Activated naive CD8-positive, alpha-beta T cell treated with anti-CD3 and anti-CD28 coated beads, Interleukin-2, amount 50 U/mL, for 24 hours (primary cell): Measurements from ENCODE around the gene ELMOD3.
"Not testable (repeated sequence)": the region's sequence is repeated elsewhere in the genome, so short reads cannot be mapped to it uniquely, and the experiment has no call there.

ENCODE experiments used
- ATAC-seq: fragments of 150-1000 bp; cut with Tn5 transposase; one replicate; pipeline ENCODE4 v1.10.0; 2021
- DNase-seq: peaks from one replicate; pipeline ENCODE4 v3.0.0; 2021
- H3K27ac Mint-ChIP-seq: one replicate; pipeline ENCODE4 v1.8.0; 2021; ENCODE audit warnings: mild to moderate bottlenecking, mixed read lengths
- H3K27me3 Mint-ChIP-seq: one replicate; pipeline ENCODE4 v1.8.0; 2021; ENCODE audit warnings: mixed read lengths
- H3K36me3 Mint-ChIP-seq: one replicate; pipeline ENCODE4 v1.8.0; 2021; ENCODE audit warnings: low read depth, mixed read lengths
- H3K4me1 Mint-ChIP-seq: one replicate; pipeline ENCODE4 v1.8.0; 2021; ENCODE audit warnings: mixed read lengths
- H3K4me3 Mint-ChIP-seq: one replicate; pipeline ENCODE4 v1.8.0; 2021; ENCODE audit warnings: mild to moderate bottlenecking, moderate library complexity, mixed read lengths
- H3K9me3 Mint-ChIP-seq: one replicate; pipeline ENCODE4 v1.8.0; 2021; ENCODE audit warnings: mixed read lengths

Gene ELMOD3

GRCh38 chr2:85377083-85377482 is 22.5 kb downstream of the ELMOD3 start:
- H3K4me3 Mint-ChIP-seq, result no peak overlapping the region
- peaks cover 45% of the 10 kb centered on the region for H3K36me3 Mint-ChIP-seq
- H3K9me3 Mint-ChIP-seq, result no peaks in the 10 kb centered on the region
- H3K27me3 Mint-ChIP-seq, result no peaks in the 10 kb centered on the region
- no peak for DNase-seq
- H3K4me1 Mint-ChIP-seq, result no peaks in the 10 kb centered on the region
- ATAC-seq, result no peak
- H3K27ac Mint-ChIP-seq, result no peak overlapping the region

- H3K36me3 Mint-ChIP-seq, result peaks cover 46% of the 10 kb centered on the region
- H3K4me3 Mint-ChIP-seq, result no peak overlapping the region
- H3K4me1 Mint-ChIP-seq, result no peaks in the 10 kb centered on the region
- ATAC-seq (no peak), DNase-seq (no peak)
- H3K27ac Mint-ChIP-seq, result no peak overlapping the region
- H3K27me3 Mint-ChIP-seq, result no peaks in the 10 kb centered on the region
- H3K9me3 Mint-ChIP-seq, result no peaks in the 10 kb centered on the region
Observed at GRCh38 chr2:85378257-85378656, 23.7 kb downstream of the ELMOD3 start.

GRCh38 chr2:85380048-85380447 is 25.5 kb downstream of the ELMOD3 start:
- peaks cover 44% of the 10 kb centered on the region for H3K36me3 Mint-ChIP-seq
- no peak overlapping the region for H3K27ac Mint-ChIP-seq
- no peaks in the 10 kb centered on the region for H3K9me3 Mint-ChIP-seq
- no peaks in the 10 kb centered on the region for H3K27me3 Mint-ChIP-seq
- DNase-seq, result no peak
- H3K4me1 Mint-ChIP-seq, result peaks cover 9% of the 10 kb centered on the region
- H3K4me3 Mint-ChIP-seq, result no peak overlapping the region
- no peak for ATAC-seq

- peaks cover 39% of the 10 kb centered on the region for H3K36me3 Mint-ChIP-seq
- not testable (repeated sequence) for DNase-seq, H3K4me1 Mint-ChIP-seq, H3K27me3 Mint-ChIP-seq, H3K27ac Mint-ChIP-seq, ATAC-seq, H3K9me3 Mint-ChIP-seq, H3K4me3 Mint-ChIP-seq
Observed at GRCh38 chr2:85383151-85383550, 28.6 kb downstream of the ELMOD3 start.

- Mint-ChIP-seq H3K27me3 (no peaks in the 10 kb centered on the region), H3K4me3 (no peak overlapping the region), H3K27ac (no peak overlapping the region), H3K36me3 (peaks cover 35% of the 10 kb centered on the region), H3K4me1 (peaks cover 9% of the 10 kb centered on the region), H3K9me3 (no peaks in the 10 kb centered on the region)
- no peak for DNase-seq
- ATAC-seq, result no peak
Observed at GRCh38 chr2:85383850-85384249, 29.3 kb downstream of the ELMOD3 start.

GRCh38 chr2:85385746-85386145 is 31.2 kb downstream of the ELMOD3 start:
- Mint-ChIP-seq H3K36me3 (peaks cover 19% of the 10 kb centered on the region), H3K27ac (no peak overlapping the region), H3K9me3 (no peaks in the 10 kb centered on the region), H3K27me3 (no peaks in the 10 kb centered on the region), H3K4me1 (peaks cover 9% of the 10 kb centered on the region), H3K4me3 (no peak overlapping the region)
- no peak for ATAC-seq
- DNase-seq, result no peak

- Mint-ChIP-seq H3K36me3 (peaks cover 10% of the 10 kb centered on the region), H3K27me3 (no peaks in the 10 kb centered on the region), H3K4me1 (peaks cover 15% of the 10 kb centered on the region), H3K4me3 (no peak overlapping the region), H3K9me3 (no peaks in the 10 kb centered on the region), H3K27ac (no peak overlapping the region)
- DNase-seq (no peak), ATAC-seq (no peak)
Observed at GRCh38 chr2:85387754-85388153, 33.2 kb downstream of the ELMOD3 start.

- Mint-ChIP-seq H3K9me3 (no peaks in the 10 kb centered on the region), H3K27ac (no peak overlapping the region), H3K27me3 (no peaks in the 10 kb centered on the region), H3K36me3 (peaks cover 5% of the 10 kb centered on the region), H3K4me3 (no peak overlapping the region), H3K4me1 (peaks cover 11% of the 10 kb centered on the region)
- DNase-seq (no peak), ATAC-seq (no peak)
Observed at GRCh38 chr2:85388878-85389538, 34.4 kb downstream of the ELMOD3 start.

- peak; percentile 85 for DNase-seq
Observed at GRCh38 chr2:85390941-85391669, 36.5 kb downstream of the ELMOD3 start.

GRCh38 chr2:85393836-85394235 is 39.3 kb downstream of the ELMOD3 start:
- no peaks in the 10 kb centered on the region for H3K36me3 Mint-ChIP-seq
- no peaks in the 10 kb centered on the region for H3K9me3 Mint-ChIP-seq
- no peak for ATAC-seq

More at GRCh38 chr2:85390941-85391669, 36.5 kb downstream of the ELMOD3 start:
- no peak overlapping the region for H3K27ac Mint-ChIP-seq
- peaks cover 6% of the 10 kb centered on the region for H3K4me1 Mint-ChIP-seq
- H3K4me3 Mint-ChIP-seq, result no peak overlapping the region
- no peaks in the 10 kb centered on the region for H3K27me3 Mint-ChIP-seq
- ATAC-seq, result peak; percentile 86
- no peaks in the 10 kb centered on the region for H3K9me3 Mint-ChIP-seq
- peaks cover 5% of the 10 kb centered on the region for H3K36me3 Mint-ChIP-seq

GRCh38 chr2:85394261-85394681 is 39.7 kb downstream of the ELMOD3 start:
- DNase-seq (no peak), ATAC-seq (no peak)
- H3K27ac Mint-ChIP-seq, result no peak overlapping the region
- H3K36me3 Mint-ChIP-seq, result peaks cover 2% of the 10 kb centered on the region
- H3K4me1 Mint-ChIP-seq, result peaks cover 13% of the 10 kb centered on the region
- H3K27me3 Mint-ChIP-seq, result no peaks in the 10 kb centered on the region
- H3K9me3 Mint-ChIP-seq, result no peaks in the 10 kb centered on the region
- H3K4me3 Mint-ChIP-seq, result no peak overlapping the region

More at GRCh38 chr2:85393836-85394235, 39.3 kb downstream of the ELMOD3 start:
- no peak overlapping the region for H3K27ac Mint-ChIP-seq
- DNase-seq, result no peak
- H3K27me3 Mint-ChIP-seq, result no peaks in the 10 kb centered on the region
- H3K4me1 Mint-ChIP-seq, result peaks cover 13% of the 10 kb centered on the region
- H3K4me3 Mint-ChIP-seq, result no peak overlapping the region

- H3K27me3 Mint-ChIP-seq, result no peaks in the 10 kb centered on the region
Observed at GRCh38 chr2:85394976-85395375, 40.4 kb downstream of the ELMOD3 start.

GRCh38 chr2:85395912-85396475 is 41.4 kb downstream of the ELMOD3 start:
- Mint-ChIP-seq H3K4me1 (peaks cover 13% of the 10 kb centered on the region), H3K36me3 (peaks cover 2% of the 10 kb centered on the region), H3K4me3 (no peak overlapping the region), H3K9me3 (no peaks in the 10 kb centered on the region), H3K27me3 (no peaks in the 10 kb centered on the region), H3K27ac (no peak overlapping the region)
- DNase-seq, result no peak
- ATAC-seq, result no peak

More at GRCh38 chr2:85394976-85395375, 40.4 kb downstream of the ELMOD3 start:
- ATAC-seq (no peak), DNase-seq (no peak)
- H3K27ac Mint-ChIP-seq, result no peak overlapping the region
- no peak overlapping the region for H3K4me3 Mint-ChIP-seq
- H3K36me3 Mint-ChIP-seq, result peaks cover 2% of the 10 kb centered on the region
- peaks cover 13% of the 10 kb centered on the region for H3K4me1 Mint-ChIP-seq
- no peaks in the 10 kb centered on the region for H3K9me3 Mint-ChIP-seq

GRCh38 chr2:85396531-85397470 is 42.2 kb downstream of the ELMOD3 start:
- ATAC-seq, result no peak
- no peak overlapping the region for H3K27ac Mint-ChIP-seq
- H3K36me3 Mint-ChIP-seq, result peaks cover 2% of the 10 kb centered on the region

More at GRCh38 chr2:85396531-85397470, 42.2 kb downstream of the ELMOD3 start:
- DNase-seq, result no peak
- Mint-ChIP-seq H3K4me1 (peaks cover 11% of the 10 kb centered on the region), H3K9me3 (no peaks in the 10 kb centered on the region), H3K27me3 (no peaks in the 10 kb centered on the region), H3K4me3 (no peak overlapping the region)
